ENCODE data around the gene GTF2H2C.
"Not testable (repeated sequence)": the region's sequence is repeated elsewhere in the genome, so short reads cannot be mapped to it uniquely, and the experiment has no call there.

Gene GTF2H2C

DNA sequence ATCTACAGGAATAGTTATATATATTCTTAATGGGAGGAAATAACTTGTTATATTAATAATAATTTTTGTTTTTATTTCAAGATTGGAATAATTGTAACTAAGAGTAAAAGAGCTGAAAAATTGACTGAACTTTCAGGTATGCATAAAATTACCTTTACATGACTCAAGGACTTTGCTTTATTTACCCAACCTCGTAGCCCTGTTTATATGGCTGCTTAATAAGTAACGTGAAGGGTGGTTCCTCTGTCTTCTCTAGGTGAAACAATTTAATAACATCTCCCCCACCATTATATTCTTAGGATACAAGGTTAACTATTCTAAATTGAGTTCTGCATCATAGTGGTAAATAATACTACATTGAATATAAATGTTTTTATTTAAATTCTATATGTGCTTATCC is 8.1 kb downstream of the GTF2H2C start:
- DNase-seq, result not testable (repeated sequence)

DNA sequence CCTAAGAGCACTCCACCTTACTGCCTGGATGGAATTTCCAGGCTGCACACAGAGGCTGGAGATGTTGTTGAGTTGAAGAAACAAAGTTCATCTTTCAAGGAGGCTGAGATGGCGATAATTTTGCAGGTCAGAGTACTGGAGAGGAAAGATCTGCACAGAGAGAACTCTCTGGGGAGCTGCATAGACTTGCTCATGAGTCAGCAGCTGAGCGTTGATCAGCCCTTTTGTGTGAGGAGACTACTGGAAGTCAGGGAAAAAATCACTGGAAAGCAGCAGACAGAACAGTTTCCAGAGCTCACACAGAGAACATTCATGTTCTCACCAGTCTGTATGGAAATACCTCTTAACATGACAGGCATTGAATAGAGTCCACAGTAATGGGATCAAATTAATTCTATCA is 23.4 kb downstream of the GTF2H2C start:
- not testable (repeated sequence) for DNase-seq

DNA sequence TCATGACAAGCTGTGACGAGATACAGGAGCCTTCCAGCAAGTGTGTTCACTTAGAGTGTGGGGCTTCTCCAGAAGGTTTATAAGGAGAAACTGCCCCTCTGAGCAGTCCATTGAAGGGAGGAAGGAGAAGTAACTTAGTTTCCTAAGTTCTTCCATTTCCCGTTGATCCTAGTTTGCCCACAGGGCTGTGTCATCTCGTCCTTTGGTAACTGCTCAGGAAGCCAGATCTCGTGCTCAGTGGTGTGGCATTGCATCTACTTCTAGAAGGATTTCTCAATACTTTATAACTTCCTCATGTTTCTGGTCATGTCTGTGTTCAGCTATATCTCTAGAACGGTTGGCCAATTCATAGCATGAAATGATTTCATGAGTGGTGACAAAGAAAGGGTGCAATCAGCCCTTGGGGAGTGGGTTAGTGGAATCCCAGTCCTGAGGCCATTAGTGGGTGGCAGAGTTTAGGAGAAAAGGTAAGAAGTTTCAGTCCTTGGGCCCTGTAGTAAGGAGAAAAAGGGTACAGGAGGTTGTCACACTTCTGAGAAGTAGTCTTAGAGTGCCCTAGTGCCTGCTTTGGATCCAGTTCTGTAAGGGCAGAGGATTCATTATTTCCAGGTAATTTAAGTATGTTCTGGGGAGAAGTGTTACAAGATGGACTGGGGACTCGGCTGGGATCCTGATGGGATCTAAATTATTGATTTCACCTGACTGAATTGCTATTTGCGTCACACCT is 36.3 kb downstream of the GTF2H2C start:
- not testable (repeated sequence) for DNase-seq

DNA sequence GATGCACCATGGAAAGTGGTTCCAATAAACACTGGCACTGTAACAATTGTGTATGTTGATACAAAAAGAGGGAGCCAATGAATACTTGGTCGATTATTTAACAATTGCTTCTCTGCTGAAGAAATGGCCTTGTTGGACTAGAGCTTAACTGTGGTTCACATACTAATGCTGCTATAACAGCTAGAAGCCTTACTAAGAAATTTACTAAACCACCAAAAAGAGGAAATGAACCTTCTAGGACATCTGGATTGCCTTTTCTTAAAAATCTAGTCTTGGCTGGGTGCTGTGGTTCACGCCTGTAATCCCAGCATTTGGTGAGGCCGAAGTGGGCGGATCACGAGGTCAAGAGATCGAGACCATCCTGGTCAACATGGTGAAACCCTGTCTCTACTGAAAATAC is 42.0 kb downstream of the GTF2H2C start:
- DNase-seq, result not testable (repeated sequence)

GRCh38 chr5:69606839-69607238 is 46.8 kb downstream of the GTF2H2C start:
- not testable (repeated sequence) for DNase-seq

DNA sequence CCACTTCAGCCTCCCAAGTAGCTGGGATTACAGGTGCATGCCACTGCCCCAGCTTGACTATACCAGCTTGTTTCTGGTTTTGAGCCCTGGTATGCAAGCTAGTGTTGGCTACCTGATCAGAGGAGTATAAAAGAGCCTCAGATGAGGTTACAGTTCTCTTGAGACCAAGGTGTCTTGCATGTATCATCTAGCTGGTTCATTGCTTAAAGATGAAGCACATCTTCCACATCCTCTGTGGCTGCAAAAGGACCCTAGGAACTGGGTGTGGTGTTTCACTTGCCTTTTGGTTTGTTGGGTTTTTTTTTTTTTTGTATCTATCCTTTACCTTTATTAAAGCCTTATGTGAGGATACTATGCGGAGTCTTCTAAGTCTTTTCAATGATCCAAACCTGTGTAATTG is 47.8 kb downstream of the GTF2H2C start:
- not testable (repeated sequence) for DNase-seq

DNA sequence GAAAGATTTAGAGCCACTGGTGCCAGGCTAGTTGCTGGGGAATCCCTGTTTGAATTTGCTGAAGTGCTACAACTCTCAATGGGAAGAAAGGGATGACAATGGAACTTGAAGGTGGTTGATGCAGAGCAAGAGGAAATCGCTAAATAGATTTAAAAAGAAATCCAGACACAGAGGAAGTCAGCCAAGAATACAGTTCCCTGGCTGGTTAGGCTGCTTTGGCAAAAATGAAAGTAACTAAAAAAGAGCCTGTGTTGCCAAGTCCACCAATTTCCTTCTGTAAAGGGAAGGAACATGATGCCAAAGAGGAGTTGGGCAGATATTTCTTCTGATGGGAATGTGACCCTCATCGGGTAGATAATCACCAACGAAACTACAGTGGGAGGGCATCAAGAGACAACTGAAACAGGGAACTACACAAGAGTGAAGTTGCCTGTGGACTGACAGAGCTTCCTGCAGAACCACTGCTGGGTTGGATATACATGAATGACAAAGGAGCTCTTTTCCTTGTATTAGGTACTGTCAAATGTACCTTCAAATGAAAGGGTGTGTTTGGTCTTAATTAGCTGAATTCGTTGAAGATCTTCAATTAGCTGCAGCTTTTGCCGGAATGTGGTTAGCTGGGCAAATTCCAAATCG is 49.0 kb downstream of the GTF2H2C start:
- not testable (repeated sequence) for DNase-seq

GRCh38 chr5:69614843-69615242 is 54.9 kb downstream of the GTF2H2C start:
- not testable (repeated sequence) for DNase-seq

GRCh38 chr5:69631879-69632278 is 71.9 kb downstream of the GTF2H2C start:
- not testable (repeated sequence) for DNase-seq
